ENCODE results near the gene STOML2.

Gene STOML2

GRCh38 chr9:35111001-35111933, 8.3 kb upstream of the STOML2 start:
- peak; percentile 99 for DNase-seq (ENCODE audit: low spot score)
- peak overlapping the region; percentile 98 to 99 for H3K27ac ChIP-seq
- TF ChIP-seq, protein P1, sequence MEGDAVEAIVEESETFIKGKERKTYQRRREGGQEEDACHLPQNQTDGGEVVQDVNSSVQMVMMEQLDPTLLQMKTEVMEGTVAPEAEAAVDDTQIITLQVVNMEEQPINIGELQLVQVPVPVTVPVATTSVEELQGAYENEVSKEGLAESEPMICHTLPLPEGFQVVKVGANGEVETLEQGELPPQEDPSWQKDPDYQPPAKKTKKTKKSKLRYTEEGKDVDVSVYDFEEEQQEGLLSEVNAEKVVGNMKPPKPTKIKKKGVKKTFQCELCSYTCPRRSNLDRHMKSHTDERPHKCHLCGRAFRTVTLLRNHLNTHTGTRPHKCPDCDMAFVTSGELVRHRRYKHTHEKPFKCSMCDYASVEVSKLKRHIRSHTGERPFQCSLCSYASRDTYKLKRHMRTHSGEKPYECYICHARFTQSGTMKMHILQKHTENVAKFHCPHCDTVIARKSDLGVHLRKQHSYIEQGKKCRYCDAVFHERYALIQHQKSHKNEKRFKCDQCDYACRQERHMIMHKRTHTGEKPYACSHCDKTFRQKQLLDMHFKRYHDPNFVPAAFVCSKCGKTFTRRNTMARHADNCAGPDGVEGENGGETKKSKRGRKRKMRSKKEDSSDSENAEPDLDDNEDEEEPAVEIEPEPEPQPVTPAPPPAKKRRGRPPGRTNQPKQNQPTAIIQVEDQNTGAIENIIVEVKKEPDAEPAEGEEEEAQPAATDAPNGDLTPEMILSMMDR (IDR thresholded peaks at IDR 0.05) = no peak
- peak overlapping the region; percentile 92 for H3K4me3 ChIP-seq

DNA sequence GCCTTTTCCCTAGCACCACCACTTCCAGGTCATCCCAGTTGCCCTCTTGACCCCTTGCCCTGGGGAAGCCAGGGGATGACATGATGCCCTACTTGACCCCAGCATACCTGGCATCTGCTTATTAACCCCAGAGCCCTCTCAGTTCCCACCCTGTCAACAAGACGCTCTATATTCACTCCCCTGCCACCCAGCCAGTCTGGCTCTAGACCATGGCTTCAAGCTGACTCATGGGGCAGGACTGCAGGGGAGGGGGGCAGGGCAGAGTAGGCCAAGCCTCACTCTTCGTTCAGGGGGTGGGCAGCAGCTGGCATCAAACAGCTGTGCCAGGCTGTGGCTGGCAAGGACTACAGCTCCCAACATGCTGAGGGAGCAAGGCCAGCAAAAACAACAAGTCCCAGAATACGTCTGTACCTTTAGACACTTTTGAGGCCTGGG, 7.4 kb upstream of the STOML2 start:
- Histone ChIP-seq H3K4me3 (peak overlapping the region; percentile 92), H3K27ac (peak overlapping the region; percentile 98 to 99)
- TF ChIP-seq, protein P1 (IDR thresholded peaks at IDR 0.05) = no peak
- DNase-seq (ENCODE audit: low spot score) = peak; percentile 89

GRCh38 chr9:35108946-35109575, 6.1 kb upstream of the STOML2 start:
- TF ChIP-seq, protein P1 (IDR thresholded peaks at IDR 0.05) = no peak
- Histone ChIP-seq H3K4me3 (peak overlapping the region; percentile 92), H3K27ac (peak overlapping the region; percentile 98 to 99)
- DNase-seq (ENCODE audit: low spot score) = peak; percentile 55

DNA sequence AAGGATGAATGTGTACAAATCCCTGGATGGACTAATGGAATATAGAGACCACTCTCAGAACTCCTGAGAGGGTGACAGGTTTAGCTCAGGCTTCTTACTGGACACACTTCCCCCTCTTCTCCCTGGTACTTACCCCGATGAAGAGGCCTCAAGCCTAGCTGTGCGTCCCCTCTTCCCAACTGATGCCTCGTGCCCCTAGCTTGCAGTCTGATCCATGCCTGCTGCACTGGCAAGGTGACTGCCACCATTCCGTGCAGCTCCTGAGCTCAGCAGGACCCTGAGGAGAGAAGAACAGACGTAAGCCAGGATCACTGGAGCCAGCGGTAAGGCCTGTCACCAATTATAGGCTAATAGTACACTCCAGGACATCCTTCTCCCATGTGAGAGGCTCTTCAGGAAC, 5.5 kb upstream of the STOML2 start:
- Histone ChIP-seq H3K4me3 (no peak overlapping the region), H3K27ac (no peak overlapping the region)
- peak; percentile 55 for DNase-seq (ENCODE audit: low spot score)
- TF ChIP-seq, protein P1 (IDR thresholded peaks at IDR 0.05) = no peak

GRCh38 chr9:35107297-35108290, 4.7 kb upstream of the STOML2 start:
- no peak overlapping the region for H3K27ac ChIP-seq
- DNase-seq (ENCODE audit: low spot score) = peak; percentile 71
- TF ChIP-seq, protein P1 (IDR thresholded peaks at IDR 0.05) = no peak
- H3K4me3 ChIP-seq = no peak overlapping the region

DNA sequence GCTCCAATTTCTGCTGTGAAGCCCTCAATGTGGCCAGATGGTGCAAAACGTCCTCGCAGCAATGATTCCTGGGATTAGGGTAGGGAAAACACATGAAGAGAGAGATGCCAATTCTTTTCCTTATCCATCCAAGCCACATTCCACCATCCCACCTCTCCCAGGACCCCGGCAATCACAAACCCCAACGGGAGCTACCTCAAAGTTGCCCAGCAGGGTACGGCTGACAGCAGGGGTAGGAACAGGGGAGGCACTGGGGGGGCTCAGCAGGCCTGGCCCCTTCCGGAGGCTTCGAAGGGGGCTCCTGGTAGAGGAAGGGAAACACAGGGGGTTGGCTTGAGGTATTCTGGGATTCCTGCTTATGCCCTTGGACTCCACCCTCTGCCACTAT, 3.4 kb upstream of the STOML2 start:
- no peak overlapping the region for H3K27ac ChIP-seq
- DNase-seq (ENCODE audit: low spot score) = peak; percentile 66
- TF ChIP-seq, protein P1 (IDR thresholded peaks at IDR 0.05) = no peak
- H3K4me3 ChIP-seq = no peak overlapping the region

Data from coronary artery (tissue), 2 donors.